Activated T-helper 1 cell treated with anti-CD3 and anti-CD28 coated beads, Interleukin-2, amount 50 U/mL, for 16 hours (primary cell): ENCODE measurements around the gene DPP4.
"Not testable (repeated sequence)": the region's sequence is repeated elsewhere in the genome, so short reads cannot be mapped to it uniquely, and the experiment has no call there.

Source experiments
- DNase-seq, 2 donors: peaks; one replicate each; pipeline ENCODE4 v3.0.0-alpha.2; 2020; ENCODE audit warnings: low read depth in 1 of 2, low spot score in 1 of 2

The DPP4 gene

GRCh38 chr2:162058973-162059668 is 14.9 kb downstream of the DPP4 start:
- peak in 1 of 2 donors; percentile 4 for DNase-seq

- no peak for DNase-seq
Observed at GRCh38 chr2:162057426-162057825, 16.6 kb downstream of the DPP4 start.

- no peak for DNase-seq
Observed at GRCh38 chr2:162056796-162057399, 17.1 kb downstream of the DPP4 start.

GRCh38 chr2:162053808-162054155 is 20.2 kb downstream of the DPP4 start:
- DNase-seq = no peak

- no peak for DNase-seq
Observed at GRCh38 chr2:162053066-162053807, 20.8 kb downstream of the DPP4 start.

- DNase-seq = no peak
Observed at GRCh38 chr2:162050513-162050961, 23.5 kb downstream of the DPP4 start.

GRCh38 chr2:162049089-162049488 is 24.9 kb downstream of the DPP4 start:
- not testable (repeated sequence) for DNase-seq

- no peak for DNase-seq
Observed at GRCh38 chr2:162044586-162044985, 29.4 kb downstream of the DPP4 start.

- DNase-seq = no peak
Observed at GRCh38 chr2:162043132-162043531, 30.9 kb downstream of the DPP4 start.

- DNase-seq = no peak
Observed at GRCh38 chr2:162041485-162041884, 32.5 kb downstream of the DPP4 start.

GRCh38 chr2:162038725-162039124 is 35.3 kb downstream of the DPP4 start:
- DNase-seq = no peak

GRCh38 chr2:162037886-162038285 is 36.1 kb downstream of the DPP4 start:
- DNase-seq = no peak

GRCh38 chr2:162037028-162037795 is 36.8 kb downstream of the DPP4 start:
- no peak for DNase-seq

GRCh38 chr2:162035981-162036380 is 38.0 kb downstream of the DPP4 start:
- DNase-seq = no peak

GRCh38 chr2:162030363-162031190 is 43.4 kb downstream of the DPP4 start:
- DNase-seq = no peak

- no peak for DNase-seq
Observed at GRCh38 chr2:162029287-162029901, 44.6 kb downstream of the DPP4 start.

GRCh38 chr2:162028511-162028910 is 45.5 kb downstream of the DPP4 start:
- no peak for DNase-seq

- no peak for DNase-seq
Observed at GRCh38 chr2:162025121-162025911, 48.7 kb downstream of the DPP4 start.

- no peak for DNase-seq
Observed at GRCh38 chr2:162022290-162022945, 51.6 kb downstream of the DPP4 start.
